Measurements from ENCODE around the gene VPS50.
"Not testable (repeated sequence)": the region's sequence is repeated elsewhere in the genome, so short reads cannot be mapped to it uniquely, and the experiment has no call there.

Gene VPS50

GRCh38 chr7:93331706-93332105 is 99.5 kb downstream of the VPS50 start:
- DNase-seq (ENCODE audit: low read depth) = no peak

- no peak for DNase-seq (ENCODE audit: low read depth)
Observed at GRCh38 chr7:93332172-93332571, 100.0 kb downstream of the VPS50 start.

- DNase-seq (ENCODE audit: low read depth) = no peak
Observed at GRCh38 chr7:93337052-93337451, 104.9 kb downstream of the VPS50 start.

- DNase-seq (ENCODE audit: low read depth) = not testable (repeated sequence)
Observed at GRCh38 chr7:93342178-93342577, 110.0 kb downstream of the VPS50 start.

- DNase-seq (ENCODE audit: low read depth) = no peak
Observed at GRCh38 chr7:93350338-93350737, 118.2 kb downstream of the VPS50 start.

GRCh38 chr7:93352881-93353280 is 120.7 kb downstream of the VPS50 start:
- no peak for DNase-seq (ENCODE audit: low read depth)

- no peak for DNase-seq (ENCODE audit: low read depth)
Observed at GRCh38 chr7:93354815-93355214, 122.6 kb downstream of the VPS50 start.

GRCh38 chr7:93359520-93360198 is 127.5 kb downstream of the VPS50 start:
- DNase-seq (ENCODE audit: low read depth) = no peak

GRCh38 chr7:93361853-93362252 is 129.7 kb downstream of the VPS50 start:
- DNase-seq (ENCODE audit: low read depth) = no peak

- no peak for DNase-seq (ENCODE audit: low read depth)
Observed at GRCh38 chr7:93364806-93365205, 132.6 kb downstream of the VPS50 start.

- DNase-seq (ENCODE audit: low read depth) = no peak
Observed at GRCh38 chr7:93365341-93365740, 133.2 kb downstream of the VPS50 start.

GRCh38 chr7:93366816-93367215 is 134.7 kb downstream of the VPS50 start:
- DNase-seq (ENCODE audit: low read depth) = no peak

- DNase-seq (ENCODE audit: low read depth) = no peak
Observed at GRCh38 chr7:93367254-93367653, 135.1 kb downstream of the VPS50 start.

- not testable (repeated sequence) for DNase-seq (ENCODE audit: low read depth)
Observed at GRCh38 chr7:93370937-93371336, 138.8 kb downstream of the VPS50 start.

- no peak for DNase-seq (ENCODE audit: low read depth)
Observed at GRCh38 chr7:93373537-93373936, 141.4 kb downstream of the VPS50 start.

GRCh38 chr7:93374345-93374940 is 142.3 kb downstream of the VPS50 start:
- DNase-seq (ENCODE audit: low read depth) = no peak

- DNase-seq (ENCODE audit: low read depth) = no peak
Observed at GRCh38 chr7:93375603-93376002, 143.4 kb downstream of the VPS50 start.

GRCh38 chr7:93378131-93378760 is 146.1 kb downstream of the VPS50 start:
- DNase-seq (ENCODE audit: low read depth) = no peak

- no peak for DNase-seq (ENCODE audit: low read depth)
Observed at GRCh38 chr7:93382362-93382761, 150.2 kb downstream of the VPS50 start.

- no peak for DNase-seq (ENCODE audit: low read depth)
Observed at GRCh38 chr7:93390660-93391059, 158.5 kb downstream of the VPS50 start.

GRCh38 chr7:93392984-93393383 is 160.8 kb downstream of the VPS50 start:
- no peak for DNase-seq (ENCODE audit: low read depth)

GRCh38 chr7:93399642-93400041 is 167.5 kb downstream of the VPS50 start:
- DNase-seq (ENCODE audit: low read depth) = no peak

- no peak for DNase-seq (ENCODE audit: low read depth)
Observed at GRCh38 chr7:93402944-93403343, 170.8 kb downstream of the VPS50 start.

- no peak for DNase-seq (ENCODE audit: low read depth)
Observed at GRCh38 chr7:93407239-93407638, 175.1 kb downstream of the VPS50 start.
